Transverse colon (tissue), 4 donors: ENCODE measurements around the gene INPP5J.

Experiments used
- POLR2A ChIP-seq: fragments of 450-650 bp; IDR thresholded peaks from one replicate; pipeline ENCODE4 v1.6.1; 2016; ENCODE audit warnings: antibody characterized with exemption, mild to moderate bottlenecking, moderate library complexity
- POLR2AphosphoS5 ChIP-seq, 3 donors: sonication (generic); formaldehyde crosslinking; IDR thresholded peaks; one replicate each; pipeline ENCODE4 v1.6.1; 2016; ENCODE audit warnings: antibody characterized with exemption in 3 of 3
- TF ChIP-seq, protein P1 (sequence below), 5 experiments: fragments of 200-600 bp in 3 of 5; fragments of 450-650 bp in 2 of 5; sonication (generic) in 3 of 5; IDR thresholded peaks; 1 replicate in 2 of 5; 2 replicates in 3 of 5; pipeline ENCODE4 v1.5.1; 2016 to 2017; ENCODE audit warnings: antibody characterized with exemption in 5 of 5, inconsistent platforms in 3 of 5, mild to moderate bottlenecking in 2 of 5, moderate library complexity in 1 of 5

DNA sequence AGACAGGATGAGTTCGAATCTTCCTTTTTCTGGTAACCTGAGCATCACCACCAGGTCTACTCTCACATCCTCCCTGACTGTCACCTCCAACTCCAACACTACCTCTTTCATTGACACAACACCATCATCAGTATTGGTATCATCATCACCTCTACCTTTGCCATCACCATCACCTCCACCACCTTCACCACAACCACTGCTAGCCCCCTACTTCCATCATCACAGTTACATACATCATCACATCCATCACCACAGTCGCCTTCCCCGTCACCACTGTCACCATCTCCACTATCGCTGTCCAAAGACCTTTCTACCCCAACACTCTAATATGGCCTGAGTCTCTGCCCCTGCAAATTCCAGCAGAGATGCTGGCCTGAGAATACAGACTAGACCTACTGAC, 1.4 kb upstream of the INPP5J start:
- TF ChIP-seq, protein P1, sequence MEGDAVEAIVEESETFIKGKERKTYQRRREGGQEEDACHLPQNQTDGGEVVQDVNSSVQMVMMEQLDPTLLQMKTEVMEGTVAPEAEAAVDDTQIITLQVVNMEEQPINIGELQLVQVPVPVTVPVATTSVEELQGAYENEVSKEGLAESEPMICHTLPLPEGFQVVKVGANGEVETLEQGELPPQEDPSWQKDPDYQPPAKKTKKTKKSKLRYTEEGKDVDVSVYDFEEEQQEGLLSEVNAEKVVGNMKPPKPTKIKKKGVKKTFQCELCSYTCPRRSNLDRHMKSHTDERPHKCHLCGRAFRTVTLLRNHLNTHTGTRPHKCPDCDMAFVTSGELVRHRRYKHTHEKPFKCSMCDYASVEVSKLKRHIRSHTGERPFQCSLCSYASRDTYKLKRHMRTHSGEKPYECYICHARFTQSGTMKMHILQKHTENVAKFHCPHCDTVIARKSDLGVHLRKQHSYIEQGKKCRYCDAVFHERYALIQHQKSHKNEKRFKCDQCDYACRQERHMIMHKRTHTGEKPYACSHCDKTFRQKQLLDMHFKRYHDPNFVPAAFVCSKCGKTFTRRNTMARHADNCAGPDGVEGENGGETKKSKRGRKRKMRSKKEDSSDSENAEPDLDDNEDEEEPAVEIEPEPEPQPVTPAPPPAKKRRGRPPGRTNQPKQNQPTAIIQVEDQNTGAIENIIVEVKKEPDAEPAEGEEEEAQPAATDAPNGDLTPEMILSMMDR (IDR thresholded peaks at IDR 0.05) = no peak
- TF ChIP-seq POLR2A = no peak
- TF ChIP-seq POLR2AphosphoS5 (IDR thresholded peaks at IDR 0.05) = no peak
